Left lung (tissue), 10 donors: ENCODE data around the gene SART1. TPM values are rescaled to one million over a fixed set of nuclear protein-coding genes. Genes with fewer than 3 reads are reported as not detected.

ENCODE experiments used
- ATAC-seq: fragments of 200-7000 bp; cut with Tn5 transposase; one replicate; pipeline ENCODE4 v1.9.1; 2020; ENCODE audit warnings: moderate library complexity
- DNase-seq, 4 donors: peaks; one replicate each; pipeline ENCODE4 v3.0.0-alpha.2; 2013 to 2020
- H3K27ac ChIP-seq, 2 donors: fragments of 200-600 bp; sonication (generic) in 1 of 2; one replicate each; pipeline versions ENCODE4 v1.5.0 to v1.8.0; 2020 to 2021
- H3K27me3 ChIP-seq, 2 donors: fragments of 200-600 bp; sonication (generic) in 1 of 2; one replicate each; pipeline versions ENCODE4 v1.5.0 to v1.8.0; 2020 to 2021
- H3K36me3 ChIP-seq, 2 donors: fragments of 200-600 bp; sonication (generic) in 1 of 2; one replicate each; pipeline versions ENCODE4 v1.5.0 to v1.8.0; 2020 to 2021
- H3K4me1 ChIP-seq, 2 donors: fragments of 200-600 bp; one replicate each; pipeline ENCODE4 v1.8.0; 2021
- H3K4me3 ChIP-seq, 2 donors: fragments of 200-600 bp; sonication (generic) in 1 of 2; one replicate each; pipeline versions ENCODE4 v1.5.0 to v1.8.0; 2020 to 2021; ENCODE audit warnings: mild to moderate bottlenecking in 1 of 2
- H3K9me3 ChIP-seq, 2 donors: fragments of 200-600 bp; sonication (generic) in 1 of 2; one replicate each; pipeline versions ENCODE4 v1.5.0 to v1.8.0; 2020 to 2021
- intact Hi-C, 2 donors: fragments of 100-400 bp; cut with DNase I; formaldehyde crosslinking; loops; one replicate each; pipeline versions ENCODE4 v1.11.2 to v1.14.2; 2022
- polyA plus RNA-seq, 6 donors: library from polyadenylated mRNA; unstranded; fragments of 120-200 nt; gene quantifications; one replicate each; pipeline ENCODE4 v1.2.1, GENCODE V29; 2013; ENCODE audit not compliant: insufficient read length in 6 of 6
- total RNA-seq, 2 donors: library from RNA; stranded (reverse); fragmentation: NEBNext Ultra II Directional; extraction: Animal tissue kit (Norgen Biotek cat#: 25700); gene quantifications; one replicate each; pipeline ENCODE4 v1.2.1, GENCODE V29; 2021
- TF ChIP-seq, protein P1 (sequence below), 2 donors: fragments of 200-600 bp; sonication (generic) in 1 of 2; IDR thresholded peaks; one replicate each; pipeline versions ENCODE4 v1.5.0 to v1.8.0; 2021; ENCODE audit warnings: antibody characterized with exemption in 2 of 2
- donor health status: DM: no; HTN: yes; CAD: no.
- donor health status: DM: no; HTN: no; CAD: no.

The SART1 gene
- total and polyA plus RNA-seq, 8 donors: 34.1 to 55.4 (median 46.3) TPM

- Histone ChIP-seq H3K36me3 (no peaks in the 10 kb centered on the region), H3K4me3 (no peak overlapping the region), H3K9me3 (no peaks in the 10 kb centered on the region), H3K4me1 (peaks cover 0 to 19% of the 10 kb centered on the region in 2 donors), H3K27ac (peak overlapping the region in 1 of 2 donors; percentile 88), H3K27me3 (no peaks in the 10 kb centered on the region)
- DNase-seq (peak in 1 of 4 donors; percentile 14), ATAC-seq (peak; percentile 23)
- TF ChIP-seq, protein P1, sequence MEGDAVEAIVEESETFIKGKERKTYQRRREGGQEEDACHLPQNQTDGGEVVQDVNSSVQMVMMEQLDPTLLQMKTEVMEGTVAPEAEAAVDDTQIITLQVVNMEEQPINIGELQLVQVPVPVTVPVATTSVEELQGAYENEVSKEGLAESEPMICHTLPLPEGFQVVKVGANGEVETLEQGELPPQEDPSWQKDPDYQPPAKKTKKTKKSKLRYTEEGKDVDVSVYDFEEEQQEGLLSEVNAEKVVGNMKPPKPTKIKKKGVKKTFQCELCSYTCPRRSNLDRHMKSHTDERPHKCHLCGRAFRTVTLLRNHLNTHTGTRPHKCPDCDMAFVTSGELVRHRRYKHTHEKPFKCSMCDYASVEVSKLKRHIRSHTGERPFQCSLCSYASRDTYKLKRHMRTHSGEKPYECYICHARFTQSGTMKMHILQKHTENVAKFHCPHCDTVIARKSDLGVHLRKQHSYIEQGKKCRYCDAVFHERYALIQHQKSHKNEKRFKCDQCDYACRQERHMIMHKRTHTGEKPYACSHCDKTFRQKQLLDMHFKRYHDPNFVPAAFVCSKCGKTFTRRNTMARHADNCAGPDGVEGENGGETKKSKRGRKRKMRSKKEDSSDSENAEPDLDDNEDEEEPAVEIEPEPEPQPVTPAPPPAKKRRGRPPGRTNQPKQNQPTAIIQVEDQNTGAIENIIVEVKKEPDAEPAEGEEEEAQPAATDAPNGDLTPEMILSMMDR (IDR thresholded peaks at IDR 0.05): no peak
- intact Hi-C loops: no loop called here
Measured at GRCh38 chr11:65941720-65942310, 19.7 kb upstream of the SART1 start.

DNA sequence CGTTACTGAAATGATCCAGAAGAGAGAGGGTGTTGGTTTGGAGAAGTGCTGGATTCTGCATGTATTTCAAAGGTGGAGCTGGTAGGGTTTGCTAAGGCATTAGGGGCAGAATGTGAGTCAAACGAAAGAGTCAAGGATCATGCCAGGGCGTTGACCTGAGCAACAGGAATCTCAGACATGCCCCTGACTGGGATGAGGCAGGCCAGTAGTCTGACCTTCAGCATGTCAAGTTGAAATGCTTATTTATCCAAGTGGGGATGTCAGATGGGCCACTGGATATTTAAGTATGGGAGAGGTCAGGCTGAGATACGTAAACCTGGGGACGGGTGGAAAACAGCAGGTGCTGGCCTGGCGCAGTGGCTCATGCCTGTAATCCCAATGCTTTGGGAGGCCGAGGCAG, 19.0 kb upstream of the SART1 start:
- no peak overlapping the region for H3K27ac ChIP-seq
- no peak overlapping the region for H3K4me3 ChIP-seq
- peaks cover 0 to 19% of the 10 kb centered on the region in 2 donors for H3K4me1 ChIP-seq
- DNase-seq (no peak), ATAC-seq (no peak)
- TF ChIP-seq, protein P1 (IDR thresholded peaks at IDR 0.05): no peak
- H3K27me3 ChIP-seq: peaks cover 0 to 6% of the 10 kb centered on the region in 2 donors
- intact Hi-C loops: no loop called here
- H3K36me3 ChIP-seq: no peaks in the 10 kb centered on the region
- H3K9me3 ChIP-seq: no peaks in the 10 kb centered on the region

DNA sequence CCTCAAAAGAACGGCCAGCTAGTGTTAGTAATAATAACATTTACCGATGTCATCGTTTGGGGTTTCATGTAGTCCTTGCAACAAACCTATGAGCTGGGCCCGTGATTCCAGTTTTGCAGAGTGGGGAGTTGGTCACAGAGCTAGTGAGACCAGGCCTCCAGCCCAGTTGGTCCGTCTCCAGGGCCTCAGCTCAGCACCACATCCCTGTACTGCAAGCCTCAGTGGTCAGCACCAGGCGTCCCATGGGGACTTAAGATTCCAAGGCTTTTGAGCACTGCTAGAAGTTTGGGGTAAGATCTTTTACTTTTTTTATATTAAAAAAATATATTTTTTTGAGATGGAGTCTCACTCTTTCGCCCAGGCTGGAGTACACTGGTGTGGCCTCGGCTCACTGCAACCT, 17.3 kb upstream of the SART1 start:
- intact Hi-C loops: no loop called here
- no peak overlapping the region for H3K4me3 ChIP-seq
- ATAC-seq: no peak

DNA sequence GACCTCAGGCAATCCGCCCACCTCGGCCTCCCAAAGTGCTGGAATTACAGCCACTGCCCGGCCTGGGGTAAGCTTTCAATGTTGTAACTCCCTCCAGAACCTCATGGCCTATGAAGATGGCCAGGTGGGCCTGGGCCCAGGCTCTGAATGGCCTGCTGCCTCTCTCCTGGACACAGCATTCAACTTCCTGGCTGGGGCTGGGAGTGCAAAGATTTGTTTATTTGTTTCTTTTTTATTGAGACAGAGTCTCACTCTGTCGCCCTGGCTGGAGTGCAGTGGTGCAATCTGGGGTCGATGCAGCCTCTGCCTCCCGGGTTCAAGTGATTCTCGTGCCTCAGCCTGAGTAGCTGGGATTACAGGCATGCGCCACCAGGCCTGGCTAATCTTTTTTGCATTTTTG, 16.8 kb upstream of the SART1 start:
- Histone ChIP-seq H3K36me3 (no peaks in the 10 kb centered on the region), H3K9me3 (no peaks in the 10 kb centered on the region), H3K4me1 (peaks cover 0 to 19% of the 10 kb centered on the region in 2 donors), H3K27me3 (peaks cover 0 to 10% of the 10 kb centered on the region in 2 donors), H3K4me3 (no peak overlapping the region), H3K27ac (no peak overlapping the region)
- peak in 1 of 4 donors; percentile 42 for DNase-seq
- no peak for ATAC-seq
- intact Hi-C loops: no loop called here
- TF ChIP-seq, protein P1 (IDR thresholded peaks at IDR 0.05): no peak

More for the DNA sequence above, 17.3 kb upstream of the SART1 start:
- Histone ChIP-seq H3K27me3 (peaks cover 0 to 10% of the 10 kb centered on the region in 2 donors), H3K27ac (no peak overlapping the region), H3K36me3 (no peaks in the 10 kb centered on the region), H3K9me3 (no peaks in the 10 kb centered on the region), H3K4me1 (peaks cover 0 to 19% of the 10 kb centered on the region in 2 donors)
- TF ChIP-seq, protein P1 (IDR thresholded peaks at IDR 0.05): no peak
- peak in 1 of 4 donors; percentile 31 for DNase-seq

- H3K9me3 ChIP-seq: no peaks in the 10 kb centered on the region
- TF ChIP-seq, protein P1 (IDR thresholded peaks at IDR 0.05): no peak
- no peak for ATAC-seq
- peak in 1 of 4 donors; percentile 70 for DNase-seq
- intact Hi-C loops: no loop called here
- H3K36me3 ChIP-seq: no peaks in the 10 kb centered on the region
- H3K27ac ChIP-seq: no peak within 1 kb of the TSS
- H3K4me1 ChIP-seq: peaks cover 0 to 19% of the 10 kb centered on the region in 2 donors
- H3K27me3 ChIP-seq: peaks cover 0 to 10% of the 10 kb centered on the region in 2 donors
- no peak within 1 kb of the TSS for H3K4me3 ChIP-seq
Measured at GRCh38 chr11:65945430-65945911, 16.1 kb upstream of the SART1 start, which contains the start of gene TSGA10IP. Gene TSGA10IP, plus strand, starts transcription at chr11:65945480. Its CDS starts 196 bp downstream, at chr11:65945676.
